Neural cell (in vitro differentiated cells): ENCODE data around the gene SLC41A3.

Source experiments
- CTCF ChIP-seq: fragments of 450-650 bp; IDR thresholded peaks from 2 replicates; pipeline ENCODE4 v1.5.1; 2014; ENCODE audit warnings: antibody characterized with exemption, mild to moderate bottlenecking, moderate library complexity; ENCODE audit not compliant: poor library complexity, severe bottlenecking
- EP300 ChIP-seq: fragments of 450-650 bp; conservative IDR thresholded peaks from 2 replicates; pipeline ENCODE4 v1.6.1; 2014; ENCODE audit warnings: antibody characterized with exemption, mild to moderate bottlenecking, moderate library complexity; ENCODE audit not compliant: poor library complexity, severe bottlenecking
- TAF1 ChIP-seq: IDR thresholded peaks from 2 replicates; pipeline ENCODE4 v1.6.1; 2012; ENCODE audit warnings: low read depth

GRCh38 chr3:126127452-126127851 is 43.5 kb upstream of the SLC41A3 start:
- TF ChIP-seq CTCF (no peak), TAF1 (no peak), EP300 (no peak)
